ENCODE data around the gene GRIK3.
"Not testable (repeated sequence)": the region's sequence is repeated elsewhere in the genome, so short reads cannot be mapped to it uniquely, and the experiment has no call there.

The GRIK3 gene
- 0 reads per million in 2 experiments for total RNA-seq

DNA sequence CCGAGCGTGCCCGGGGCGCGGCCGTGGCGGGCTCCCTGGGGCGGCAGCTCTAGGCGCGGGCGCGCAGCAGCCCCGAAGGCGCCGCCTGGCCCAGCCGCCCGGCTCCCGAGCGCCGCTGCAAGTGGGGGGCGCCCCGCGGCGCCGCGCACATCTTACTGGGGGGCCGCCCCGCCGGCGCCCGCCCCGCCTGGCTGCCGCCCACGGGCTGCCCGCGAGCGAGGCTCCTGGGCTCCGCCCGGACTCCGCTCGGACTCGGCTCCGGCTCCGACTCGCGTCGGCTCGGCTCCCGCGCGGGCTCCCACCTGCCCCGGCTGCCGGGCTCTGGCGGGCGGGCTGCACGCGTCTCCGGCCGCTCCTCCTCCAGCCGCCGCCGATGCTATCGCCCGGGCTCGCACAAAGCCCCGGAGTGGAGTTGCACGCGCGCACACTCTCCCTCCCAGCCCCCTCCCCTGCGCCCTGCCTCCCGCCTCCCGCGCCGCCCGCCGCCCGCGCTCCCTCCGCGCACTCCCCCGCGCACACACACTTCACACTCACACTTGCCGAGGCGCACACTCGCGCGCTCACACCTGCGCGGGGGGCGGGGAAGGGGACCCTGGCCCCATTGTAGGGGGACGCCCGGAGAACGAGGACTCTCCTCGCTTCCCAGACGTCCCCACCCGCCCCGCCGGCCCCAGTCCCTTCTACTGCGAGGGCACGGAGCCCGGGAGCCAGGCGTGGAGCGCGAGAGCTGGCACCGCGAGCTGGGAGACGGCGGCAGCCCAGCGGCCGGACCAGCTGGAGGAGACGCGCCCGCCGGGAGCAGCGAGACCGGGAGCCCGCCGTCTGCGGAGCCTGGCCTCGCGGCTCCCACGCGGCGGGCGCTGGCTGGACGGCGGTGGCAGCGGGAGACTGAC, at the start of gene GRIK3:
GRIK3 (minus strand) TSS at position 395 of the 893 bp plus-strand sequence. CDS start 407 bp downstream, outside the sequence.
- no peak for DNase-seq (ENCODE audit: low read depth)

GRCh38 chr1:37084013-37084412, 49.7 kb upstream of the GRIK3 start:
- DNase-seq (ENCODE audit: low read depth) = no peak

DNA sequence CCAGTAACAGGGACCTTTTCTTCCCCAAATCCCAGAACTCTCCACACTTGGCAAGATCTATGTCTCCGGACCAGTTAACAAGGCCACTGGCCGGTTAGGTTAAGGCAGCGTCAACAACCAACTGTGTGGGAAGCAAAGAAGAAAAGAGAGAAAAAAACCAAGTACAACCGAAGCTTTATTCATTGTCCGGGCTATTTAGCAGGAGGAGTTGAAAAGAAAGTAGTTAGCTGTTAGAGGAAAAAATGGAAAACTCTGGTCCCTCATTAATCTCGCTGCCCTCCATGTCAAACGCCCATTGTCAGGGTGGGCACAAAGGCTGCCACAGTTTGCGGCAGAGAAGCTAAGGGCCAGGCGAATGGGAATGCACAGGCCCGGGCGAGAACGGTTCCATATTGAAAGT, 49.3 kb upstream of the GRIK3 start:
- DNase-seq (ENCODE audit: low read depth) = no peak

DNA sequence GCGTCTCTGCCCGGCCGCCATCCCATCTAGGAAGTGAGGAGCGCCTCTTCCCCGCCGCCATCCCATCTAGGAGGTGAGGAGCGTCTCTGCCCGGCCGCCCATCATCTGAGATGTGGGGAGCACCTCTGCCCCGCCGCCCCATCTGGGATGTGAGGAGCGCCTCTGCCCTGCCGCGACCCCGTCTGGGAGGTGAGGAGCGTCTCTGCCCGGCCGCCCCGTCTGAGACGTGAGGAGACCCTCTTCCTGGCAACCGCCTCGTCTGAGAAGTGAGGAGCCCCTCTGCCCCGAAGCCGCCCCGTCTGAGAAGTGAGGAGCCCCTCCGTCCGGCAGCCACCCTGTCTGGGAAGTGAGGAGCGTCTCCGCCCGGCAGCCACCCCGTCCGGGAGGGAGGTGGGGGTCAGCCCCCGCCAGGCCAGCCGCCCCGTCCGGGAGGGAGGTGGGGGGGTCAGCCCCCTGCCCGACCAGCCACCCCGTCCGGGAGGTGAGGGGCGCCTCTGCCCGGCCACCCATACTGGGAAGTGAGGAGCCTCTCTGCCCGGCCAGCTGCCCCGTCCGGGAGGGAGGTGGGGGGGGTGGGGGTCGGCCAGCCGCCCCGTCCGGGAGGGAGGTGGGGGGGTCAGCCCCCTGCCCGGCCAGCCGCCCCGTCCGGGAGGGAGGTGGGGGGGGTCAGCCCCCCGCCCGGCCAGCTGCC, 46.1 kb upstream of the GRIK3 start:
- not testable (repeated sequence) for DNase-seq (ENCODE audit: low read depth)

- DNase-seq (ENCODE audit: low read depth) = no peak
Observed at GRCh38 chr1:37078866-37079265, 44.6 kb upstream of the GRIK3 start.

DNA sequence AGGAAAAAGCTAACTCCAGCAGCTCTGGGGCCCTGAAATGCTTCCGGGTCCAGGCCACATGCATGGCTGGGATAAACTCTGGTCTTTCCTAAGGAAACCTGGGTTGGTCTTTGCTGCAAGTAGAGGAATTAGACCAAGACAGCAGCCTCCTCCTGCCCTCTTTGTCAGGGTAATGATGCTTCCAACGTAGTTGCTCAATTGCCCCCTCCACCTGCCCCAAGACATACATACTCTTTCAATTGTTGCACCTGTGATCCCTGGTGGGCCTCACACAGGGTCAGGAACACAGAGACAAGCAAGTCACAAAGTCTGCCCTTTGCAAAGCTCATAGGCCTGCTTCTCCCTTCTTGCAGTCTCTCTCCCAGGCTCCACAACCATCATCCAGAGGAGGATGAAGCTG, 41.9 kb upstream of the GRIK3 start:
- no peak for DNase-seq (ENCODE audit: low read depth)

DNA sequence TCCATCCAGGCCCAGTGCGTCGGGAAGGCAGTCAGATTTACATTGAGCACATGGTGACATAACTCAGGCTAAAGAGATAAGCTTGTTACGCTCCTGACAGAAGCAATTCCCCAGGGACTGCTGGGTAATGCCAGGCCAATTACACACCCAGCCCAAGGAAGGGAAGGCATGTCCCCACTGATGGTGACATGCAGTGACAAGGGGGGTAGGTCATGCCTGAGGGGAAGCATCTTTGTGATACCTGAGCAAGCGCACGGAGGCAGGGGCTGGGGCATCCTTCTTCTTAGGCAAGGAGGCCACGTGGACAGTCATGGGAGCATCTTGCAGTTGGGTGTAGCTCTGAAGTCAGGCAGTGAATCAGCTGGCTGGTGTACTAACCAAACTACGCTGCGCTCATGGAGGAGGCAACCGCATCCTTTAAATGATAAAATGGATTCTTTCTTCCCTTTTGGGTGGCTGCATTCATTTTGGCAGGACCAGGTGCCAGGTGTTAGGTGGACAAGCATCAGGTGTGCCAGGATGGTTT, 39.6 kb upstream of the GRIK3 start:
- no peak for DNase-seq (ENCODE audit: low read depth)

GRCh38 chr1:37073152-37073853, 39.0 kb upstream of the GRIK3 start:
- no peak for DNase-seq (ENCODE audit: low read depth)

DNA sequence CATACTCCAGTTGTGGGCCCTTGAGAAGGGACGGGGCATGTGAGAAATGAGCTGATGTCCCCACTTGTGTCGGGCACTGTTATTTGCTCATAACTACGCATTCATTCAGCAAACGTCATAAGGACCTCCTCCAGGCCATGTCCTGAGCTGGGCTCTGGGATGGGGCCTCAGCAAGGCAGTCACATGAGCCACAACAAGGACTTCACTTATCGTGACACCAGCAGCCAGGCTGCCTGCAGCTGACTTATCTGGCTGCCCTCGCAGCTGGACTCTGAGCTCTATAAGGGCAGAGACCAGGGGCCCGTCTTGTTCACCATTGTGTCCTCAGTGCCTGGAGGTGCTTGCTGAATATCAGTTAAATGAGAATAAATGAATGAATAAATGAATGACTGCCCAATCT, 37.5 kb upstream of the GRIK3 start:
- DNase-seq (ENCODE audit: low read depth) = no peak

- no peak for DNase-seq (ENCODE audit: low read depth)
Observed at GRCh38 chr1:37070126-37070525, 35.8 kb upstream of the GRIK3 start.

DNA sequence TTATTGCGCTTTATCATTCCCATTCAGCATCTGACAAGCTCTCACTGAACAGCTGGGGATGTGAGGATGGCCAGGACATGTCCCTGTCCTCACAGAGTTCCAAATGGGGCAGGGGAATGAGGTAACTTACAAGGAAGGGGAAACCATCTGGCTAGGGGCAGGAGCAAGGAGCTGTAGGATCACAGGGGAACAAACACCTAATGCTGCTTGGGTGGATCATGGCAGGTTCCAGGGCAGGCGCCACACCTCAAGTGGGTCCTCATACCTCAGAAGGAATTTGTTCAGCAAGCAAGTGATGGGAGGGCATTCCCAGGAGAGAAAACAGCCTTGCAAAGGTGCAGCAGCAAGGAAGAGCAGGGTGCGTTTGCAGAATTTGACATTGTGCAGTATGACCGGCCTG, 35.1 kb upstream of the GRIK3 start:
- DNase-seq (ENCODE audit: low read depth) = no peak

DNA sequence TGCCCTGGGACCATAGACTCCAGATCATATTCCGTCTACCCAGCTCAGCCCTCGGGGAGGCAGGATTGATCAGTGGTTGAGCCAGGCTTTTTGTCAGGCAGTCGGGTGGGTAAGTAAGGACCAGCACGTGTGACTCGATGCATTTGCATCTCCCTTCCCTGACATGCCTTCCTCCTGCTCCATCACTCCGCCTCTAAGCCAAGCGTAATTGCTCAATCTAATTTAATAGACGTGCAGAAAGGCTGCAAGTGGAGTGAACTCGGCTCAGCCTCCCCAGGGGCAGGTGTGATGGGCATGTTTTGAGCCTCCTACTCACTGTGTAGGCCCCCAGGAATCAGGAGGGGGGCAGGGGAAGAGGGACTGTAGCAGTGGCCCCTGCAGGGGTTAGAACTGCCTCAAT, 34.6 kb upstream of the GRIK3 start:
- no peak for DNase-seq (ENCODE audit: low read depth)

- no peak for DNase-seq (ENCODE audit: low read depth)
Observed at GRCh38 chr1:37068260-37068659, 33.9 kb upstream of the GRIK3 start.

DNA sequence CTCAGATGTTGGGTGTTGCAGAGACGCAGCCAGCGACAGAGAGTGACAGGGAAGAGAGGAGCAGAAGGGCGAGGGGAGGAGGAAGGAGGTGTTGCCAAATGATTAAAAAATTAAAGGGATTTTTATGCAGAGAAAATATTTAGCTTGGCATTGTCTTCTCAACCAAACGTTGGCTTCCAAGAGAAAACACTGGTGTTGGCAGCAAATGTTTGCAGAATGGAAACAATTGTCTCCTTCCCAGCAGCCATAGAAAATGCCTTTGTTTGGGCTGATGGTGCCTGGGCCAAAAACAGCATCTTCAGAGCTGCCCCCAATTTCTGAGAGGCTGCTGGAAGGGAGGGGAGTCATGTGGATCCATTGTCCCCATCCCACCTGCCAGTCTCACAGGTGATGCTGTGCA, 29.7 kb upstream of the GRIK3 start:
- DNase-seq (ENCODE audit: low read depth) = no peak

DNA sequence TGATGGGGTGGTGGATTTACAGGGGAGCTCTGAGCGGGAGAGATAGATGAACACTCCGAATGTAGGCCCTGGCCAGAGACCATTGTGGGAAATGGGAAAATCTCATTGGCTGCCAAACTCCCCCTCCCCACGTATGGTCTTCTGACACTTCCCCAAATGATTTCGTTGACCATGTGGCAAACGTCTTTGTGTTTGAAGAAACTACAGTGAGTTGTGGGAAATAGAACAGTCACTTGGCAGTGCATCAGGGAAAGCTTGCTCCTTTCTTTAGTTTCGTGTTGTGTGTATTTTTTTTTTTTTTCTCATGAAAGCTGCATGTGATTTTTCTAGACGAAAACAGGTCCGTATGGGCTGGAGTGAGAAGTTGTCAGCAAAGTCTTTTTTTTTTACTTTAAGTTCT, 25.0 kb upstream of the GRIK3 start:
- DNase-seq (ENCODE audit: low read depth) = no peak

GRCh38 chr1:37058424-37058988, 24.2 kb upstream of the GRIK3 start:
- no peak for DNase-seq (ENCODE audit: low read depth)

- no peak for DNase-seq (ENCODE audit: low read depth)
Observed at GRCh38 chr1:37056325-37056724, 22.0 kb upstream of the GRIK3 start.

DNA sequence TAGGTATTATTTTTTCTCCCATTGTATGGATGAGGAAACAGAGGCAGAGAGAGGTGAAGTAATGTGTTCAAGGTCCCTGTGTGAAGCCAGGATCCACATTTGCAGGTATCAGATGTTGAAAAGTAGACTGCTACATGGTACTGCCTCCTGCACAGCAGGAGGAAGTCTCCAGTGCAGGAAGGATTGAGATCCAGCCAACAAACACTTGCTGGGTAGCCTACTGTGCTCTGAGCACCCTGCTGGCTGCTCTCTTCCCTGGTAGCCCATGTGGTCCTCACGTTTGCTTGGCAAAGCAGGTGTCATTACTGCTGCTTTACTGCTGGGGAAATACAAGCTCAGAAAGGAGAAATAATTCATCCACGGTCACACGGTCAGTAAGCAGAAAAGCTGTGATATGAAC, 21.3 kb upstream of the GRIK3 start:
- DNase-seq (ENCODE audit: low read depth) = no peak

- no peak for DNase-seq (ENCODE audit: low read depth)
Observed at GRCh38 chr1:37053173-37053572, 18.9 kb upstream of the GRIK3 start.

- DNase-seq (ENCODE audit: low read depth) = no peak
Observed at GRCh38 chr1:37052120-37052519, 17.8 kb upstream of the GRIK3 start.

- DNase-seq (ENCODE audit: low read depth) = no peak
Observed at GRCh38 chr1:37051346-37051745, 17.0 kb upstream of the GRIK3 start.

DNA sequence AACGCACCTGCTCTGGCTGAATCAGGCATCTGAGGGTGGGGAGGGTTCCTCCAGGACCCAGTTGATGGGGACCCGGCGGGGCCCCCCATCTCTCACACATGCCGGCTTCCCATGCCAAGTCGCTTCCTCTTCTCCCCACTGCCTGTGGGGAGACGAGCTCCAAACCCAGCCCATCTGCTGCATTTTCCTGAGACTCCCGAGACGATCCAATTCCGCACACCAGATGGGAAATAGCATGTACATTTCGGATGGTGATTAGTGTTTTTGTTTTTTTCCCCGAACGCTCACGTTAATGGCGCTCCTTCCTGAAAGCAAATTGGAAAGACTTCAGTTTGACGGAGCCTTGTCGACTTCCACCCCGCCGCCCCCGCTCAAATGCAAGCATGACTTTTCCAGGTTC, 13.2 kb upstream of the GRIK3 start:
- DNase-seq (ENCODE audit: low read depth) = no peak
